HepG2 (cell line): ENCODE data around the gene WNK1. TPM values are rescaled to one million over a fixed set of nuclear protein-coding genes. Genes with fewer than 3 reads are reported as not detected.

Experiments
- ATAC-seq: fragments of 200-7000 bp; cut with Tn5 transposase; 3 replicates; pipeline ENCODE4 v1.9.1; 2020; ENCODE audit warnings: mild to moderate bottlenecking, moderate library complexity
- BruUV-seq: library from RNA; stranded (reverse); fragments of 400-500 nt; replicated peaks from 2 replicates; lab custom pipeline; 2021; lab: Mats Ljungman, UMichigan
- CTCF ChIA-PET: fragments of 300-600 bp; formaldehyde crosslinking; extraction: SDS; loops from one replicate; lab custom pipeline; 2021; ENCODE audit warnings: low total read pairs, inconsistent platforms, low intra/inter-chr PET ratio; lab: Yijun Ruan, JAX
- POLR2A ChIA-PET: fragments of 350-600 bp; sonication (Branson Sonifier 250); formaldehyde crosslinking; loops from one replicate; lab custom pipeline; 2020; ENCODE audit warnings: antibody characterized with exemption, inconsistent platforms; lab: Yijun Ruan, JAX
- DNase-seq: peaks from one replicate; pipeline ENCODE4 v3.0.0-alpha.2; 2015; ENCODE audit warnings: low spot score
- FAIRE-seq: peaks from 3 replicates; lab custom pipeline; 2011; peaks lifted over from hg19 to GRCh38; lab: Jason Lieb, UNC
- H2AFZ ChIP-seq: one replicate; pipeline ENCODE4 v1.6.1; 2011; ENCODE audit warnings: low read length, inconsistent platforms
- H3K27ac ChIP-seq: fragments of 300-600 bp; 3 replicates; pipeline ENCODE4 v1.8.0; 2011; ENCODE audit warnings: mixed run types, mild to moderate bottlenecking, mixed read lengths, low read length, inconsistent platforms; ENCODE audit not compliant: insufficient read depth; ENCODE audit errors: extremely low read length
- H3K27me3 ChIP-seq, 2 experiments: fragments of 200-600 bp in 1 of 2; 2 replicates in 1 of 2; 3 replicates in 1 of 2; pipeline versions ENCODE4 v1.6.0 to v1.8.0; 2011; ENCODE audit warnings: low read length in 2 of 2, mild to moderate bottlenecking in 2 of 2, moderate library complexity in 2 of 2, inconsistent platforms in 1 of 2; ENCODE audit not compliant: insufficient read depth in 2 of 2, control insufficient read depth in 1 of 2
- H3K36me3 ChIP-seq, 2 experiments: fragments of 200-600 bp in 1 of 2; replicated peaks in 1 of 2; 2 replicates in 1 of 2; 3 replicates in 1 of 2; pipeline versions ENCODE4 v1.5.1 to v1.8.0; 2011; ENCODE audit warnings: low read length in 2 of 2, inconsistent platforms in 1 of 2; ENCODE audit not compliant: insufficient read depth in 2 of 2, control insufficient read depth in 1 of 2
- H3K4me1 ChIP-seq: 2 replicates; pipeline ENCODE4 v1.5.1; 2012; ENCODE audit warnings: low read length, inconsistent platforms; ENCODE audit not compliant: insufficient read depth
- H3K4me2 ChIP-seq: 2 replicates; pipeline ENCODE4 v1.6.0; 2011; ENCODE audit warnings: low read depth, low read length, inconsistent platforms
- H3K4me3 ChIP-seq, 3 experiments: fragments of 200-600 bp in 1 of 3; sonication (generic), shearing (Covaris generic) in 1 of 3; replicated peaks in 1 of 3; 2 replicates each; pipeline ENCODE4 v1.5.1; 2011 to 2016; ENCODE audit warnings: low read length in 3 of 3, inconsistent platforms in 2 of 3, low read depth in 2 of 3, mild to moderate bottlenecking in 2 of 3, control low read depth in 1 of 3, mixed read lengths in 1 of 3; ENCODE audit not compliant: insufficient read depth in 1 of 3
- H3K79me2 ChIP-seq: one replicate; pipeline ENCODE4 v1.6.1; 2011; ENCODE audit warnings: low read length, inconsistent platforms; ENCODE audit not compliant: insufficient read depth
- H3K9ac ChIP-seq: 2 replicates; pipeline ENCODE4 v1.6.0; 2011; ENCODE audit warnings: mild to moderate bottlenecking, low read depth, low read length, inconsistent platforms; ENCODE audit not compliant: insufficient read depth
- H3K9me3 ChIP-seq: 2 replicates; pipeline ENCODE4 v1.5.1; 2012; ENCODE audit warnings: mild to moderate bottlenecking, low read length
- H4K20me1 ChIP-seq: 2 replicates; pipeline ENCODE4 v1.6.0; 2011; ENCODE audit warnings: inconsistent platforms, mild to moderate bottlenecking, low read length, moderate library complexity; ENCODE audit not compliant: insufficient read depth
- FOXM1 ChIP-seq: sonication (generic); formaldehyde crosslinking; IDR thresholded peaks from 2 replicates; pipeline ENCODE4 v1.5.0; 2020; ENCODE audit warnings: missing genetic modification reagents
- JUND ChIP-seq: sonication (generic); formaldehyde crosslinking; IDR thresholded peaks from 2 replicates; pipeline ENCODE4 v1.8.0; 2022; ENCODE audit warnings: mild to moderate bottlenecking, missing genetic modification reagents
- MAZ ChIP-seq, 2 experiments: sonication (generic) in 1 of 2; formaldehyde crosslinking in 1 of 2; IDR thresholded peaks; 2 replicates each; pipeline versions ENCODE4 v1.5.0 to v1.6.1; 2012 to 2020; ENCODE audit warnings: low read depth in 2 of 2, mild to moderate bottlenecking in 2 of 2, borderline replicate concordance in 1 of 2, improper control_type of control experiment in 1 of 2, low read length in 1 of 2, missing genetic modification reagents in 1 of 2, moderate library complexity in 1 of 2
- PHF21A ChIP-seq: sonication (generic); formaldehyde crosslinking; IDR thresholded peaks from 2 replicates; pipeline ENCODE4 v1.5.0; 2020; ENCODE audit warnings: mild to moderate bottlenecking, missing genetic modification reagents
- REL ChIP-seq: sonication (generic); formaldehyde crosslinking; conservative IDR thresholded peaks from 2 replicates; pipeline ENCODE4 v1.8.0; 2022; ENCODE audit warnings: mild to moderate bottlenecking, missing genetic modification reagents, moderate library complexity
- ZNF251 ChIP-seq: sonication (generic); formaldehyde crosslinking; IDR thresholded peaks from 2 replicates; pipeline ENCODE4 v1.9.0; 2021; ENCODE audit warnings: mild to moderate bottlenecking, missing genetic modification reagents
- ZNF329 ChIP-seq: sonication (generic); formaldehyde crosslinking; IDR thresholded peaks from 2 replicates; pipeline ENCODE4 v1.9.0; 2021; ENCODE audit warnings: low read depth, mild to moderate bottlenecking, missing genetic modification reagents
- ZNF333 ChIP-seq: sonication (generic); formaldehyde crosslinking; IDR thresholded peaks from 2 replicates; pipeline ENCODE4 v1.4.0; 2020; ENCODE audit warnings: mild to moderate bottlenecking, missing genetic modification reagents, borderline replicate concordance
- ZNF616 ChIP-seq: sonication (generic); formaldehyde crosslinking; IDR thresholded peaks from 2 replicates; pipeline ENCODE4 v1.5.0; 2020; ENCODE audit warnings: low read depth, mild to moderate bottlenecking, missing genetic modification reagents
- ZNF678 ChIP-seq: sonication (generic); formaldehyde crosslinking; IDR thresholded peaks from 2 replicates; pipeline ENCODE4 v1.4.0; 2020; ENCODE audit warnings: mild to moderate bottlenecking, missing genetic modification reagents
- ZNF782 ChIP-seq: sonication (generic); formaldehyde crosslinking; IDR thresholded peaks from 2 replicates; pipeline ENCODE4 v1.4.0; 2020; ENCODE audit warnings: missing genetic modification reagents, mild to moderate bottlenecking, borderline replicate concordance
- ZSCAN29 ChIP-seq: sonication (generic); formaldehyde crosslinking; conservative IDR thresholded peaks from 2 replicates; pipeline ENCODE4 v1.4.0; 2020; ENCODE audit warnings: mild to moderate bottlenecking, missing genetic modification reagents
- WGBS: methylation state at CpG from one replicate; pipeline ENCODE4 v1.1.6; 2017; ENCODE audit warnings: low lambda C conversion rate; 5-methylcytosine and 5-hydroxymethylcytosine counted together
- in situ Hi-C: cut with HindIII; loops from 2 replicates; pipeline ENCODE4 v1.10.0; 2017; ENCODE audit warnings: low pct_unique_long_range_greater_than_20kb; ENCODE audit not compliant: extremely low pct_ligation_motif_present
- intact Hi-C: fragments of 100-400 bp; cut with micrococcal nuclease; formaldehyde crosslinking; loops from one replicate; pipeline ENCODE4 v1.10.0; 2022; ENCODE audit not compliant: unreplicated experiment
- polyA plus RNA-seq, 8 experiments: library from polyadenylated mRNA; depleted of rRNA in 3 of 8; stranded (reverse) in 7 of 8; unstranded in 1 of 8; fragments of >200 nt; fragmentation: Illumina TruSeq in 4 of 8; extraction: Trizol in 4 of 8; gene quantifications; 2 replicates each; pipeline versions ENCODE4 v1.2.1 to v1.2.3, GENCODE V29; 2011 to 2016; ENCODE audit warnings: low read depth in 4 of 8, missing spikeins in 1 of 8, mixed read lengths in 1 of 8; ENCODE audit not compliant: insufficient read depth in 1 of 8
- total RNA-seq, 5 experiments: library from RNA; depleted of rRNA; stranded (reverse); fragments of >200 nt; fragmentation: Illumina TruSeq; extraction: Trizol; gene quantifications; 2 replicates each; pipeline ENCODE4 v1.2.3, GENCODE V29; 2016; ENCODE audit warnings: low read depth in 1 of 5
- TF ChIP-seq, protein P1 (sequence below): sonication (generic); formaldehyde crosslinking; IDR thresholded peaks from 2 replicates; pipeline ENCODE4 v1.4.0; 2020; ENCODE audit warnings: missing genetic modification reagents
- TF ChIP-seq, protein P2 (sequence below): sonication (generic); formaldehyde crosslinking; IDR thresholded peaks from 2 replicates; pipeline ENCODE4 v1.5.1; 2020; ENCODE audit warnings: mild to moderate bottlenecking, missing genetic modification reagents

Gene WNK1
- total and polyA plus RNA-seq, 2 of the 13 experiments (the other 11 are each of a cell fraction or from before 2014, with no cell fraction given) = 31.1 to 54.8 TPM

DNA sequence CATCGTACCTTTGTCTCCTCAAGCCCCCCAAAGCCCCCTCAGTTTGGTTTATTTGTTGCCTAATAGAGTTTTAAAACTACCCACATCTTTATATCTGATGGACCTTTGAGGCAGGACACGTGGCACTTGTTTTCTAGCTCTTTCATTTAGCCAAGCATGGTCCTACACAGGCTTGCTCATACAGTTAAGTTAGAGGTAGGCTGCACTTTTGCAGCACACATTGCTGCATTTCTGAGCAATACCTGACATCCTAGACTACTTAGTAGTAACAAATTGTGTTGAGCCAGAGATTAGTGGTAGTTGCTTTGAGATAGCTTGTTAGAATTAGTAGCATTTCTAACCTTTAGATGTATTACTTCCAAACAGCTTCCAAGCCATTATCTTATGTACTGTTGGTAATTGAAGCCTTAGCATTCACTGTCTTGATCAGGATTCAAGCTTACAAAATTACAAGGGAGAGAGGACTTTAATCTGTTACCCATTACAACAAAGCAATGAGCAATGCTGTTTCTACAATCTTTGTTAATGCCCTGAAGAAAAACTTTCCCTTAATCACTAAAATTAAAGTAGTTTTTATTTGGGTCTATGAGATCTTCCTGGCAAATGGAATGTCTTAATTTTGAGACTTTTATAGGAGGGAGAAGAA lies 96.6 kb downstream of the WNK1 start:
- Histone ChIP-seq H2AFZ (no peak overlapping the region), H3K4me1 (no peaks in the 10 kb centered on the region), H3K9ac (no peak overlapping the region), H3K36me3 (peaks cover 0 to 4% of the 10 kb centered on the region in 2 experiments; a peak in 3 of 5 replicates), H3K4me2 (no peak overlapping the region), H3K4me3 (no peak overlapping the region), H3K79me2 (peaks cover 32% of the 10 kb centered on the region), H3K27ac (no peak overlapping the region), H3K9me3 (no peaks in the 10 kb centered on the region), H3K27me3 (no peaks in the 10 kb centered on the region), H4K20me1 (peaks cover 9% of the 10 kb centered on the region; the same call in 1 of the 2 replicates)
- intact Hi-C loops (no loop called here), in situ Hi-C loops (no loop called here)
- DNase-seq (no peak), ATAC-seq (no peak), FAIRE-seq (no peak)
- no TSS peak for BruUV-seq
- 90% methylated on average over 2 of the region's 2 CpGs for WGBS
- TF ChIP-seq ZSCAN29 (no peak), JUND (CRISPR knock-in tag) (no peak), PHF21A (no peak), ZNF333 (CRISPR knock-in tag) (no peak), ZNF616 (CRISPR knock-in tag) (no peak), ZNF329 (CRISPR knock-in tag) (no peak), REL (no peak), FOXM1 (no peak), MAZ (IDR thresholded peaks at IDR 0.05; ENCODE audit: borderline replicate concordance, low read depth, low read length) (no peak), MAZ (CRISPR knock-in tag; IDR thresholded peaks at IDR 0.05; ENCODE audit: low read depth) (no peak), ZNF251 (CRISPR knock-in tag) (no peak), ZNF782 (CRISPR knock-in tag) (no peak), ZNF678 (no peak)
- TF ChIP-seq, protein P1, sequence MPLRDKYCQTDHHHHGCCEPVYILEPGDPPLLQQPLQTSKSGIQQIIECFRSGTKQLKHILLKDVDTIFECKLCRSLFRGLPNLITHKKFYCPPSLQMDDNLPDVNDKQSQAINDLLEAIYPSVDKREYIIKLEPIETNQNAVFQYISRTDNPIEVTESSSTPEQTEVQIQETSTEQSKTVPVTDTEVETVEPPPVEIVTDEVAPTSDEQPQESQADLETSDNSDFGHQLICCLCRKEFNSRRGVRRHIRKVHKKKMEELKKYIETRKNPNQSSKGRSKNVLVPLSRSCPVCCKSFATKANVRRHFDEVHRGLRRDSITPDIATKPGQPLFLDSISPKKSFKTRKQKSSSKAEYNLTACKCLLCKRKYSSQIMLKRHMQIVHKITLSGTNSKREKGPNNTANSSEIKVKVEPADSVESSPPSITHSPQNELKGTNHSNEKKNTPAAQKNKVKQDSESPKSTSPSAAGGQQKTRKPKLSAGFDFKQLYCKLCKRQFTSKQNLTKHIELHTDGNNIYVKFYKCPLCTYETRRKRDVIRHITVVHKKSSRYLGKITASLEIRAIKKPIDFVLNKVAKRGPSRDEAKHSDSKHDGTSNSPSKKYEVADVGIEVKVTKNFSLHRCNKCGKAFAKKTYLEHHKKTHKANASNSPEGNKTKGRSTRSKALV = no peak
- TF ChIP-seq, protein P2, sequence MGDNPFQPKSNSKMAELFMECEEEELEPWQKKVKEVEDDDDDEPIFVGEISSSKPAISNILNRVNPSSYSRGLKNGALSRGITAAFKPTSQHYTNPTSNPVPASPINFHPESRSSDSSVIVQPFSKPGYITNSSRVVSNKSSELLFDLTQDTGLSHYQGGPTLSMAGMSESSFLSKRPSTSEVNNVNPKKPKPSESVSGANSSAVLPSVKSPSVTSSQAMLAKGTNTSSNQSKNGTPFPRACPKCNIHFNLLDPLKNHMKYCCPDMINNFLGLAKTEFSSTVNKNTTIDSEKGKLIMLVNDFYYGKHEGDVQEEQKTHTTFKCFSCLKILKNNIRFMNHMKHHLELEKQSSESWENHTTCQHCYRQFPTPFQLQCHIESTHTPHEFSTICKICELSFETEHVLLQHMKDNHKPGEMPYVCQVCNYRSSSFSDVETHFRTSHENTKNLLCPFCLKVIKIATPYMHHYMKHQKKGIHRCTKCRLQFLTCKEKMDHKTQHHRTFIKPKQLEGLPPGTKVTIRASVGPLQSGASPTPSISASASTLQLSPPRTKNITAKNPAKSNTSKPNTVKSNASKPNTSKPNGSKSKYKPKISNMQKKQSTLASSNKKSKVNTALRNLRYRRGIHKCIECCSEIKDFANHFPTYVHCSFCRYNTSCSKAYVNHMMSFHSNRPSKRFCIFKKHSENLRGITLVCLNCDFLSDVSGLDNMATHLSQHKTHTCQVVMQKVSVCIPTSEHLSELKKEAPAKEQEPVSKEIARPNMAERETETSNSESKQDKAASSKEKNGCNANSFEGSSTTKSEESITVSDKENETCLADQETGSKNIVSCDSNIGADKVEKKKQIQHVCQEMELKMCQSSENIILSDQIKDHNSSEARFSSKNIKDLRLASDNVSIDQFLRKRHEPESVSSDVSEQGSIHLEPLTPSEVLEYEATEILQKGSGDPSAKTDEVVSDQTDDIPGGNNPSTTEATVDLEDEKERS (CRISPR knock-in tag) = no peak
- ChIA-PET CTCF (no interaction called here), POLR2A (no interaction called here)
